ENCODE data around the gene UGGT2.

DNA sequence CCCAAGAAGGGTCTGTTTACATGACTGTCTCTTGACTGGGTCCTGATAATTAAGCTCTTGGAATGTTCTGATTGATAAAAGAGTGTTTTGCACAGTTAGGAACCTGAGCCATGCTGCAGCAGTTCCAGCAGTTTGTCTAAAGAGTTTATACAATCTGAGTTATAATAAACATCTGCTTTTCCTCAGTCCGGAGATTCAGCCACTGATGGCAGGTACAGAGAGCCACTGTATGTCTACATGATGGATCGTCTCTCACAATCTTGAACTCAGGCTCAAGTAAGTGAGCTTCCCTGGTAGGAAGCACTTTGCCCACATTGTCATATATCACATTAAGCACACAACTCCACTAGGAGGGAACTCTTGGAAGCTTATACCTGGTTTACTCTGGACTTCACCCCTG, 84.3 kb downstream of the UGGT2 start:
- TF ChIP-seq POLR2AphosphoS5 (IDR thresholded peaks at IDR 0.05): no peak
- TF ChIP-seq, protein P1, sequence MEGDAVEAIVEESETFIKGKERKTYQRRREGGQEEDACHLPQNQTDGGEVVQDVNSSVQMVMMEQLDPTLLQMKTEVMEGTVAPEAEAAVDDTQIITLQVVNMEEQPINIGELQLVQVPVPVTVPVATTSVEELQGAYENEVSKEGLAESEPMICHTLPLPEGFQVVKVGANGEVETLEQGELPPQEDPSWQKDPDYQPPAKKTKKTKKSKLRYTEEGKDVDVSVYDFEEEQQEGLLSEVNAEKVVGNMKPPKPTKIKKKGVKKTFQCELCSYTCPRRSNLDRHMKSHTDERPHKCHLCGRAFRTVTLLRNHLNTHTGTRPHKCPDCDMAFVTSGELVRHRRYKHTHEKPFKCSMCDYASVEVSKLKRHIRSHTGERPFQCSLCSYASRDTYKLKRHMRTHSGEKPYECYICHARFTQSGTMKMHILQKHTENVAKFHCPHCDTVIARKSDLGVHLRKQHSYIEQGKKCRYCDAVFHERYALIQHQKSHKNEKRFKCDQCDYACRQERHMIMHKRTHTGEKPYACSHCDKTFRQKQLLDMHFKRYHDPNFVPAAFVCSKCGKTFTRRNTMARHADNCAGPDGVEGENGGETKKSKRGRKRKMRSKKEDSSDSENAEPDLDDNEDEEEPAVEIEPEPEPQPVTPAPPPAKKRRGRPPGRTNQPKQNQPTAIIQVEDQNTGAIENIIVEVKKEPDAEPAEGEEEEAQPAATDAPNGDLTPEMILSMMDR (IDR thresholded peaks at IDR 0.05): no peak
- no peak for TF ChIP-seq EP300 (IDR thresholded peaks at IDR 0.05; ENCODE audit: low read depth)
- TF ChIP-seq POLR2A (IDR thresholded peaks at IDR 0.05): no peak
